A549 (cell line): ENCODE results near the gene TEAD2. TPM values are rescaled to one million over a fixed set of nuclear protein-coding genes. Genes with fewer than 3 reads are reported as not detected.

ENCODE experiments used
- ATAC-seq, 2 experiments: fragments of 200-7000 bp in 1 of 2; fragments of >200 bp in 1 of 2; cut with Nextera tagmentation in 1 of 2; cut with Tn5 transposase in 1 of 2; 3 replicates each; pipeline versions ENCODE4 v1.8.0 to v1.9.1; 2018 to 2020; ENCODE audit warnings: mild to moderate bottlenecking in 1 of 2, moderate library complexity in 1 of 2
- CTCF ChIA-PET: fragments of 300-600 bp; sonication (Branson Sonifier 250); formaldehyde crosslinking; extraction: SDS; loops from one replicate; lab custom pipeline; 2021; ENCODE audit warnings: antibody characterized with exemption, inconsistent platforms; lab: Yijun Ruan, JAX
- POLR2A ChIA-PET: fragments of 350-600 bp; formaldehyde crosslinking; extraction: SDS; loops from one replicate; lab custom pipeline; 2021; ENCODE audit warnings: antibody characterized with exemption, inconsistent platforms; lab: Yijun Ruan, JAX
- DNase-seq, 2 experiments: peaks; one replicate each; pipeline versions ENCODE4 v3.0.0 to v3.0.0-alpha.2; 2011 to 2016; ENCODE audit warnings: low read depth in 1 of 2, low spot score in 1 of 2
- FAIRE-seq: peaks from 2 replicates; lab custom pipeline; 2011; peaks lifted over from hg19 to GRCh38; lab: Jason Lieb, UNC
- H3K27ac ChIP-seq, 2 experiments: fragments of >200 bp; sonication (Bioruptor Twin); formaldehyde crosslinking; 3 replicates each; pipeline ENCODE4 v1.5.1; 2016 to 2017
- H3K4me1 ChIP-seq: fragments of >200 bp; sonication (Bioruptor Twin); formaldehyde crosslinking; 3 replicates; pipeline ENCODE4 v1.6.1; 2016
- H3K4me2 ChIP-seq: fragments of >200 bp; sonication (Bioruptor Twin); formaldehyde crosslinking; 3 replicates; pipeline ENCODE4 v1.6.1; 2016
- H3K4me3 ChIP-seq: fragments of >200 bp; sonication (Bioruptor Twin); formaldehyde crosslinking; 3 replicates; pipeline ENCODE4 v1.5.1; 2016
- H3K9me3 ChIP-seq: fragments of >200 bp; sonication (Bioruptor Twin); formaldehyde crosslinking; 3 replicates; pipeline ENCODE4 v1.6.1; 2016
- CHD4 ChIP-seq: fragments of 200-600 bp; sonication (generic); IDR thresholded peaks from 2 replicates; pipeline ENCODE4 v1.6.1; 2016; ENCODE audit warnings: antibody characterized with exemption, mild to moderate bottlenecking, borderline replicate concordance
- EHF ChIP-seq: fragments of 250-450 bp; sonication (Bioruptor Pico); IDR thresholded peaks from 2 replicates; pipeline ENCODE4 v1.5.0; 2020; ENCODE audit warnings: mild to moderate bottlenecking
- EHMT2 ChIP-seq: fragments of 200-600 bp; sonication (generic); IDR thresholded peaks from 2 replicates; pipeline ENCODE4 v1.6.1; 2016; ENCODE audit warnings: antibody characterized with exemption, low read depth, mild to moderate bottlenecking, moderate library complexity
- GATA3 ChIP-seq: IDR thresholded peaks from 2 replicates; pipeline ENCODE4 v1.6.1; 2012; ENCODE audit warnings: borderline replicate concordance
- JUNB ChIP-seq: fragments of >200 bp; sonication (Bioruptor Twin); formaldehyde crosslinking; IDR thresholded peaks from 2 replicates; pipeline ENCODE4 v1.6.1; 2016
- MAFK ChIP-seq: fragments of 450-650 bp; IDR thresholded peaks from 2 replicates; pipeline ENCODE4 v1.6.1; 2014; ENCODE audit not compliant: partially characterized antibody
- NPAS2 ChIP-seq: fragments of 250-450 bp; sonication (Bioruptor Pico); IDR thresholded peaks from 2 replicates; pipeline ENCODE4 v1.8.0; 2022; ENCODE audit warnings: mild to moderate bottlenecking, moderate library complexity, borderline replicate concordance
- NR3C1 ChIP-seq: fragments of >200 bp; sonication (Bioruptor Twin); formaldehyde crosslinking; IDR thresholded peaks from 3 replicates; pipeline ENCODE4 v1.6.1; 2017
- POLR2A ChIP-seq: IDR thresholded peaks from 2 replicates; pipeline ENCODE4 v1.6.1; 2012; ENCODE audit warnings: mild to moderate bottlenecking, low read length
- POLR2AphosphoS2 ChIP-seq: conservative IDR thresholded peaks from 2 replicates; pipeline ENCODE4 v1.6.1; 2012; ENCODE audit warnings: low read length, improper control_type of control experiment, inconsistent platforms
- RARB ChIP-seq: fragments of 250-450 bp; sonication (Bioruptor Pico); IDR thresholded peaks from 2 replicates; pipeline ENCODE4 v1.8.0; 2021; ENCODE audit warnings: mild to moderate bottlenecking, moderate library complexity
- RNF2 ChIP-seq: fragments of 200-600 bp; sonication (generic); IDR thresholded peaks from 2 replicates; pipeline ENCODE4 v1.6.1; 2016; ENCODE audit warnings: low read depth, mild to moderate bottlenecking, antibody characterized with exemption, moderate library complexity, borderline replicate concordance
- TFCP2L1 ChIP-seq: fragments of 250-450 bp; sonication (Bioruptor Pico); IDR thresholded peaks from 2 replicates; pipeline ENCODE4 v1.5.0; 2021; ENCODE audit warnings: mild to moderate bottlenecking
- ZSCAN20 ChIP-seq: fragments of 250-450 bp; sonication (Bioruptor Pico); IDR thresholded peaks from 2 replicates; pipeline ENCODE4 v1.8.0; 2022; ENCODE audit warnings: mild to moderate bottlenecking, moderate library complexity
- WGBS: methylation state at CpG from one replicate; pipeline ENCODE4 v1.1.6; 2017; ENCODE audit errors: missing lambda C conversion rate; 5-methylcytosine and 5-hydroxymethylcytosine counted together
- polyA plus RNA-seq, 4 experiments: library from polyadenylated mRNA; depleted of rRNA in 3 of 4; stranded (reverse); fragments of >200 nt; fragmentation: RNase III in 1 of 4; extraction: RNeasy Plus Mini Kit Qiagen cat#74134 plus additional on column Dnase treatment in 1 of 4; gene quantifications; 2 replicates in 3 of 4; 3 replicates in 1 of 4; pipeline ENCODE4 v1.2.3, GENCODE V29; 2011 to 2017
- TF ChIP-seq, protein P1 (sequence below): fragments of 250-450 bp; sonication (Bioruptor Pico); IDR thresholded peaks from 2 replicates; pipeline ENCODE4 v1.5.0; 2021; ENCODE audit warnings: mild to moderate bottlenecking, moderate library complexity, borderline replicate concordance
- TF ChIP-seq, protein P2 (sequence below): fragments of 150-350 bp; IDR thresholded peaks from 2 replicates; pipeline ENCODE4 v1.6.1; 2014; ENCODE audit warnings: low read depth, mild to moderate bottlenecking, low read length
- TF ChIP-seq, protein P3 (sequence below): IDR thresholded peaks from 2 replicates; pipeline ENCODE4 v1.6.1; 2012
- TF ChIP-seq, protein P4 (sequence below): IDR thresholded peaks from 2 replicates; pipeline ENCODE4 v1.6.1; 2012; ENCODE audit warnings: low read depth, borderline replicate concordance

Gene TEAD2
- polyA plus RNA-seq, 2 of the 4 experiments (the other 2 are of a cell fraction) = 15.9 to 25.3 TPM

DNA sequence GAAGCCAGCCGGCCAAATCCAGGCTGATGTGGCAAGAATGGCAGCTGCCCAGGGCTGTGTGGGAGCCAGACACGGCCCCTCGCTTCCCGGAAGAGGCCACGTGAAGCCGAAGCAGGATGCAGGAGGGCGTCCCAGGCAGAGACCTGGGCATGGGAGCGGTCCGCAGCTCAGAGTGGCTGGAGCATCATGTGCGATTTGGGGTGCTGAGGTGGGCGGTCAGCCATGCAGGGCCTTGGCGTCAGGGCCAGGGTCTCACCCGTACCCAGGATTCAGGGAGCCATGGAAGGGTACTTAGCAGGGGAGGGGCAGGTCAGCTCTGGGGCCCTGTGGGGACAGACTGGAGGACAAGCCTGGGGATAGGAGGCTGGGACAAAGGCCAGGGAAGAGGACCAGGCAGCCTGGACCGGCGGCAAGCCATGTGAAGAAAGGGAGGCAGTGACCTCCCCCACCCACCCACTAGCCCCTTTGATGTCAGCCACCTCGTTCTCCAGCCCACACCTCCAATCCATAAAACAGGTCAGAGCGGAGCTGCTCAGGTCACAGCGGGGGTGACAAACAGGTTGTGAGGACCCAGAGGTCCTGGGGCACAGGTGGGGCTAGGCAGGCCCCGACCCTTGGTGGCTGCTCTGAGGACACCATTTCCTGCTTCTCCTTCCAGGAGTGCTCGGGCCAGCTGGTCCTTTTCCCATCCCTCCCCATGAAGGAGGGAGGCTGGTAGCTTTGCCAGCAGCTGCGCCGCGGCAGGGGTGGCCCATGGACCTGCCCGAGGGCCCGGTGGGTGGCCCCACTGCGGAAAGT lies 28.1 kb upstream of the TEAD2 start:
- H3K4me3 ChIP-seq = no peak overlapping the region
- DNase-seq (no peak), ATAC-seq (peak; percentile 6 to 11; a peak in 4 of 6 replicates), FAIRE-seq (no peak)
- no peak overlapping the region for H3K27ac ChIP-seq
- WGBS = 72% methylated on average over 26 of the region's 26 CpGs
- H3K9me3 ChIP-seq = no peaks in the 10 kb centered on the region
- no peak overlapping the region for H3K4me2 ChIP-seq
- H3K4me1 ChIP-seq = 0 out of 3 replicates have a peak, but pooled peaks cover 3% of the 10 kb centered on the region
- TF ChIP-seq RNF2 (no peak), EHMT2 (no peak), JUNB (no peak), POLR2AphosphoS2 (no peak)
- ChIA-PET CTCF (interaction anchor here (0.9 to 10.9 kb wide), 19 partner anchors 12 to 595 kb away, joined by 3 to 244 read pairs (median 17); partner anchors contain the start of genes ALDH16A1, FLT3LG, GFY and PIH1D1), POLR2A (no interaction called here)

DNA sequence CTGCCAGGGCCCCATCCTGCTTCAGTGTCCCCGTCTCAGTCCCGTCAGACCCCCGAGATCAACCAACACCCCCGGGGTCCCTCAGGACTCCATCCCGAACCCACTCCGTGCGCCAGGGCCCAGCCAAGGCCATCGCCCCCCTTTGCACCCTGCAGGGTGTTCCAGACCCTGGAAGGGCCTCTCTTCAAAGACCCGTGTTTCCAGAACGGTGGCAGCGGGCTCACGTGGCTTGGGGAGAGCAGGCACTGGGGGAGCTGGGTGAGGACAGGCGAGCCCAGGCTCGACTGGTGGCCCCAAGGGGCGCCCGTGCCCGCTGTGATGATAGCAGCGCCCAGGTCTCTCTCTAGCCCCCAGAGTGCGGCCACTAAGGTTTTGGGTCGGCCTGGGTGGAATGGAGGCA lies 27.2 kb upstream of the TEAD2 start:
- H3K4me2 ChIP-seq = no peak overlapping the region
- no peak overlapping the region for H3K27ac ChIP-seq
- WGBS = 85% methylated on average over 10 of the region's 20 CpGs
- H3K4me1 ChIP-seq = 0 out of 3 replicates have a peak, but pooled peaks cover 3% of the 10 kb centered on the region
- ATAC-seq (no peak), DNase-seq (no peak), FAIRE-seq (no peak)
- TF ChIP-seq, protein P1, sequence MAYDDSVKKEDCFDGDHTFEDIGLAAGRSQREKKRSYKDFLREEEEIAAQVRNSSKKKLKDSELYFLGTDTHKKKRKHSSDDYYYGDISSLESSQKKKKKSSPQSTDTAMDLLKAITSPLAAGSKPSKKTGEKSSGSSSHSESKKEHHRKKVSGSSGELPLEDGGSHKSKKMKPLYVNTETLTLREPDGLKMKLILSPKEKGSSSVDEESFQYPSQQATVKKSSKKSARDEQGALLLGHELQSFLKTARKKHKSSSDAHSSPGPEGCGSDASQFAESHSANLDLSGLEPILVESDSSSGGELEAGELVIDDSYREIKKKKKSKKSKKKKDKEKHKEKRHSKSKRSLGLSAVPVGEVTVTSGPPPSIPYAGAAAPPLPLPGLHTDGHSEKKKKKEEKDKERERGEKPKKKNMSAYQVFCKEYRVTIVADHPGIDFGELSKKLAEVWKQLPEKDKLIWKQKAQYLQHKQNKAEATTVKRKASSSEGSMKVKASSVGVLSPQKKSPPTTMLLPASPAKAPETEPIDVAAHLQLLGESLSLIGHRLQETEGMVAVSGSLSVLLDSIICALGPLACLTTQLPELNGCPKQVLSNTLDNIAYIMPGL (CRISPR knock-in tag) = no peak
- TF ChIP-seq NR3C1 (no peak), ZSCAN20 (CRISPR knock-in tag) (no peak), EHF (CRISPR knock-in tag) (no peak), POLR2A (no peak), TFCP2L1 (CRISPR knock-in tag) (no peak), MAFK (no peak)
- H3K4me3 ChIP-seq = no peak overlapping the region
- POLR2A ChIA-PET = no interaction called here
- CTCF ChIA-PET = interaction anchor here (1.2 to 10.9 kb wide), 8 partner anchors 11 to 594 kb away, joined by 3 to 244 read pairs (median 63); partner anchors contain the start of genes ALDH16A1, GFY, PIH1D1 and PTH2
- H3K9me3 ChIP-seq = no peaks in the 10 kb centered on the region

DNA sequence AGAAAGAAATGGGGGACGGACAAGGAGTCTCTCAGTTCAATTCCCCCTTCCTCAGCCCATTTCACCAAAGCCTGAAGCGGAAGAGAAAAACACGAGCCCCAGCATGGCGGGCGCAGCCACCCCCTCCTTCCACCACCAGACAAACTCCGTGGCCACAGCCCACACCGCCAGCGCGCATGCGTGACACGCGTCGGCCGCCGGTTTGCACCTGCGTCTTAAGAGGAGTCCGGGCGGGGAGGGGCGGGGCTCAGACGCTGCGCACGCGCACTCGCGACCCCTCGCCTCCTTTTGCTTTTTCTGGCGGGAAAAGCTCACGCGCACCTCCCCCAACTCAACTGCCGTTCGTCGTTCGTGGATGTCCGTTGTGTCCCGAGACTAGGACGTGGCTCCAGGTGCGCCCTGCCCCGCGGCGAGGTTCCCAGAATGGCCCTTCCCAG lies 25.7 kb upstream of the TEAD2 start, which contains the start of gene KASH5:
TSS of gene KASH5 (plus strand) at position 314 of the 437 bp plus-strand sequence. CDS start 2,635 bp downstream, outside the sequence.
- H3K9me3 ChIP-seq = peaks cover 12% of the 10 kb centered on the region; the same call in 2 of the 3 replicates
- POLR2A ChIA-PET = interaction anchor here (0.8 to 1.3 kb wide), 3 partner anchors 10 to 34 kb away, joined by 3 to 5 read pairs (median 5); no protein-coding TSS in a partner anchor
- no peak within 1 kb of the TSS for H3K4me3 ChIP-seq
- 58% methylated on average over 39 of the region's 40 CpGs for WGBS
- peak; percentile 53 to 91 for DNase-seq
- peak within 1 kb of the TSS; percentile 44 for H3K4me2 ChIP-seq
- ATAC-seq = no peak
- CTCF ChIA-PET = interaction anchor here (0.6 to 10.9 kb wide), 4 partner anchors 10 to 86 kb away, joined by 3 to 244 read pairs (median 88); partner anchors contain the start of genes ALDH16A1, PIH1D1 and SLC17A7
- TF ChIP-seq POLR2A (peak; percentile 59), GATA3 (no peak), RARB (CRISPR knock-in tag) (no peak), CHD4 (no peak), NPAS2 (CRISPR knock-in tag) (no peak)
- TF ChIP-seq, protein P2, sequence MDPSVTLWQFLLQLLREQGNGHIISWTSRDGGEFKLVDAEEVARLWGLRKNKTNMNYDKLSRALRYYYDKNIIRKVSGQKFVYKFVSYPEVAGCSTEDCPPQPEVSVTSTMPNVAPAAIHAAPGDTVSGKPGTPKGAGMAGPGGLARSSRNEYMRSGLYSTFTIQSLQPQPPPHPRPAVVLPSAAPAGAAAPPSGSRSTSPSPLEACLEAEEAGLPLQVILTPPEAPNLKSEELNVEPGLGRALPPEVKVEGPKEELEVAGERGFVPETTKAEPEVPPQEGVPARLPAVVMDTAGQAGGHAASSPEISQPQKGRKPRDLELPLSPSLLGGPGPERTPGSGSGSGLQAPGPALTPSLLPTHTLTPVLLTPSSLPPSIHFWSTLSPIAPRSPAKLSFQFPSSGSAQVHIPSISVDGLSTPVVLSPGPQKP = no peak
- TF ChIP-seq, protein P3, sequence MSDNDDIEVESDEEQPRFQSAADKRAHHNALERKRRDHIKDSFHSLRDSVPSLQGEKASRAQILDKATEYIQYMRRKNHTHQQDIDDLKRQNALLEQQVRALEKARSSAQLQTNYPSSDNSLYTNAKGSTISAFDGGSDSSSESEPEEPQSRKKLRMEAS = peak; percentile 86; the same call in 1 of the 2 replicates
- TF ChIP-seq, protein P4, sequence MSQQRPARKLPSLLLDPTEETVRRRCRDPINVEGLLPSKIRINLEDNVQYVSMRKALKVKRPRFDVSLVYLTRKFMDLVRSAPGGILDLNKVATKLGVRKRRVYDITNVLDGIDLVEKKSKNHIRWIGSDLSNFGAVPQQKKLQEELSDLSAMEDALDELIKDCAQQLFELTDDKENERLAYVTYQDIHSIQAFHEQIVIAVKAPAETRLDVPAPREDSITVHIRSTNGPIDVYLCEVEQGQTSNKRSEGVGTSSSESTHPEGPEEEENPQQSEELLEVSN = peak; percentile 96
- peak within 1 kb of the TSS in 1 of 2 experiments; percentile 59; a peak in 2 of 6 replicates for H3K27ac ChIP-seq
- 0 out of 3 replicates have a peak, but pooled peaks cover 3% of the 10 kb centered on the region for H3K4me1 ChIP-seq
- FAIRE-seq = no peak
